Ovary (tissue), 9 donors: Measurements from ENCODE around the gene GNA12. TPM values are rescaled to one million over a fixed set of nuclear protein-coding genes. Genes with fewer than 3 reads are reported as not detected.

Experiments used
- DNase-seq, 5 donors: peaks; one replicate each; pipeline ENCODE4 v3.0.0-alpha.2; 2019 to 2020
- H3K27ac ChIP-seq, 2 donors: fragments of 200-600 bp; one replicate each; pipeline versions ENCODE4 v1.5.1 to v1.8.0; 2019 to 2022
- H3K27me3 ChIP-seq: fragments of 200-600 bp; one replicate; pipeline ENCODE4 v1.8.0; 2022
- H3K36me3 ChIP-seq: fragments of 200-600 bp; sonication (generic); one replicate; pipeline ENCODE4 v1.5.1; 2019
- H3K4me1 ChIP-seq: one replicate; pipeline ENCODE4 v1.8.1; 2013; ENCODE audit warnings: mild to moderate bottlenecking, moderate library complexity; ENCODE audit not compliant: insufficient read depth
- H3K4me3 ChIP-seq: fragments of 200-600 bp; sonication (generic); one replicate; pipeline ENCODE4 v1.5.1; 2017
- H3K9me3 ChIP-seq, 2 donors: fragments of 200-600 bp in 1 of 2; sonication (generic) in 1 of 2; one replicate each; pipeline versions ENCODE4 v1.5.1 to v1.8.1; 2013 to 2019; ENCODE audit warnings: mild to moderate bottlenecking in 1 of 2, moderate library complexity in 1 of 2
- CTCF ChIP-seq, 3 donors: fragments of 450-650 bp in 2 of 3; fragments of 200-600 bp in 1 of 3; IDR thresholded peaks; one replicate each; pipeline versions ENCODE4 v1.5.1 to v1.8.0; 2016 to 2022; ENCODE audit warnings: antibody characterized with exemption in 3 of 3, mild to moderate bottlenecking in 1 of 3
- EP300 ChIP-seq: sonication (generic); formaldehyde crosslinking; IDR thresholded peaks from one replicate; pipeline ENCODE4 v1.6.1; 2017; ENCODE audit warnings: antibody characterized with exemption
- POLR2A ChIP-seq: fragments of 450-650 bp; IDR thresholded peaks from one replicate; pipeline ENCODE4 v1.6.1; 2017; ENCODE audit warnings: antibody characterized with exemption, mild to moderate bottlenecking, moderate library complexity
- WGBS, 3 donors: extraction: QIAGEN DNeasy Blood & Tissue Kit in 1 of 3; methylation state at CpG; one replicate each; pipeline versions ENCODE4 v1.1.5 to v1.1.7; 2013 to 2017; 5-methylcytosine and 5-hydroxymethylcytosine counted together
- intact Hi-C, 4 donors: fragments of 100-400 bp; cut with DNase I; formaldehyde crosslinking; loops; one replicate each; pipeline versions ENCODE4 v1.11.0 to v1.15.1; 2022 to 2023
- polyA plus RNA-seq, 2 donors: library from polyadenylated mRNA; stranded (reverse); fragments of 200-250 nt in 1 of 2; fragments of 350-450 nt in 1 of 2; fragmentation: Illumina TruSeq in 1 of 2; extraction: RNeasy Lipid Tissue Mini Kit (QIAGEN cat#74804) in 1 of 2; gene quantifications; one replicate each; pipeline ENCODE4 v1.2.3, GENCODE V29; 2013 to 2014
- total RNA-seq, 7 donors: library from RNA; depleted of rRNA in 2 of 7; stranded (reverse); fragments of >200 nt in 2 of 7; fragmentation: NEBNext Ultra II Directional in 3 of 7; extraction: Animal tissue kit (Norgen Biotek cat#: 25700) in 3 of 7; gene quantifications; one replicate each; pipeline versions ENCODE4 v1.1.0 to v1.2.4, GENCODE V29; 2016 to 2023
- donor health status: DM: no; HTN: no; CAD: no; lungs with moderate emphysema.
- donor health status: DM: no; HTN: no; CAD: no.
- donor health status: Bipolar disorder and iron deficiency.
- donor health status: DM: yes; HTN: yes; CAD: no.
- donor health status: DM: no; HTN: no; CAD: no.
- donor health status: DM: yes; HTN: yes; CAD: no.

Gene GNA12
- total and polyA plus RNA-seq, 9 donors = 13.4 to 94.4 (median 65.5) TPM

- Histone ChIP-seq H3K4me3 (no peak overlapping the region), H3K4me1 (peaks cover 4% of the 10 kb centered on the region), H3K27me3 (no peaks in the 10 kb centered on the region), H3K9me3 (no peaks in the 10 kb centered on the region), H3K36me3 (no peaks in the 10 kb centered on the region), H3K27ac (no peak overlapping the region)
- intact Hi-C loops = no loop called here
- no peak for DNase-seq
- TF ChIP-seq EP300 (no peak), CTCF (IDR thresholded peaks at IDR 0.05) (no peak), POLR2A (no peak)
- WGBS, 3 donors = 83 to 85% (median 84%) methylated on average over 17 to 20 of the region's 20 CpGs
These were observed 135.4 kb downstream of the GNA12 start for GRCh38 chr7:2708547-2709310.

- H3K9me3 ChIP-seq = no peaks in the 10 kb centered on the region
- H3K27ac ChIP-seq = no peak overlapping the region
- no peaks in the 10 kb centered on the region for H3K36me3 ChIP-seq
- H3K4me1 ChIP-seq = peaks cover 4% of the 10 kb centered on the region
- H3K27me3 ChIP-seq = no peaks in the 10 kb centered on the region
- intact Hi-C loops = no loop called here
- 91 to 94% (median 93%) methylated on average over 10 of the region's 10 CpGs for WGBS, 3 donors
- no peak overlapping the region for H3K4me3 ChIP-seq
- DNase-seq = no peak
- TF ChIP-seq EP300 (no peak), POLR2A (no peak), CTCF (IDR thresholded peaks at IDR 0.05) (no peak)
These were observed 136.1 kb downstream of the GNA12 start for GRCh38 chr7:2708041-2708440.

GRCh38 chr7:2707481-2707880 is 136.6 kb downstream of the GNA12 start:
- Histone ChIP-seq H3K4me1 (peaks cover 4% of the 10 kb centered on the region), H3K4me3 (no peak overlapping the region), H3K9me3 (no peaks in the 10 kb centered on the region), H3K27ac (no peak overlapping the region), H3K27me3 (no peaks in the 10 kb centered on the region), H3K36me3 (no peaks in the 10 kb centered on the region)
- TF ChIP-seq CTCF (IDR thresholded peaks at IDR 0.05) = no peak
- no peak for TF ChIP-seq EP300
- TF ChIP-seq POLR2A = no peak
- DNase-seq = no peak
- WGBS, 3 donors = 75 to 80% (median 78%) methylated on average over 8 of the region's 8 CpGs
- intact Hi-C loops = no loop called here

GRCh38 chr7:2706685-2707126 is 137.4 kb downstream of the GNA12 start:
- no peak overlapping the region for H3K27ac ChIP-seq
- no peaks in the 10 kb centered on the region for H3K9me3 ChIP-seq
- TF ChIP-seq EP300 (no peak), POLR2A (no peak)
- WGBS, 3 donors = 65 to 73% (median 68%) methylated on average over 6 of the region's 6 CpGs
- intact Hi-C loops = no loop called here
- no peak overlapping the region for H3K4me3 ChIP-seq
- peaks cover 4% of the 10 kb centered on the region for H3K4me1 ChIP-seq
- H3K27me3 ChIP-seq = no peaks in the 10 kb centered on the region
- no peaks in the 10 kb centered on the region for H3K36me3 ChIP-seq
- no peak for DNase-seq

GRCh38 chr7:2705371-2706096 is 138.6 kb downstream of the GNA12 start:
- Histone ChIP-seq H3K9me3 (no peaks in the 10 kb centered on the region), H3K27me3 (no peaks in the 10 kb centered on the region), H3K36me3 (no peaks in the 10 kb centered on the region), H3K4me3 (no peak overlapping the region), H3K27ac (no peak overlapping the region), H3K4me1 (peaks cover 4% of the 10 kb centered on the region)
- WGBS, 3 donors = 71 to 75% (median 73%) methylated on average over 14 of the region's 14 CpGs
- intact Hi-C loops = no loop called here
- no peak for TF ChIP-seq EP300
- no peak for TF ChIP-seq POLR2A
- no peak for TF ChIP-seq CTCF (IDR thresholded peaks at IDR 0.05)
- DNase-seq = no peak
